ENCODE data around the gene CHGA. TPM values are rescaled to one million over a fixed set of nuclear protein-coding genes. Genes with fewer than 3 reads are reported as not detected.

The CHGA gene
- total and polyA plus RNA-seq, 4 donors: 0.47 to 4.4 (median 0.82) TPM

DNA sequence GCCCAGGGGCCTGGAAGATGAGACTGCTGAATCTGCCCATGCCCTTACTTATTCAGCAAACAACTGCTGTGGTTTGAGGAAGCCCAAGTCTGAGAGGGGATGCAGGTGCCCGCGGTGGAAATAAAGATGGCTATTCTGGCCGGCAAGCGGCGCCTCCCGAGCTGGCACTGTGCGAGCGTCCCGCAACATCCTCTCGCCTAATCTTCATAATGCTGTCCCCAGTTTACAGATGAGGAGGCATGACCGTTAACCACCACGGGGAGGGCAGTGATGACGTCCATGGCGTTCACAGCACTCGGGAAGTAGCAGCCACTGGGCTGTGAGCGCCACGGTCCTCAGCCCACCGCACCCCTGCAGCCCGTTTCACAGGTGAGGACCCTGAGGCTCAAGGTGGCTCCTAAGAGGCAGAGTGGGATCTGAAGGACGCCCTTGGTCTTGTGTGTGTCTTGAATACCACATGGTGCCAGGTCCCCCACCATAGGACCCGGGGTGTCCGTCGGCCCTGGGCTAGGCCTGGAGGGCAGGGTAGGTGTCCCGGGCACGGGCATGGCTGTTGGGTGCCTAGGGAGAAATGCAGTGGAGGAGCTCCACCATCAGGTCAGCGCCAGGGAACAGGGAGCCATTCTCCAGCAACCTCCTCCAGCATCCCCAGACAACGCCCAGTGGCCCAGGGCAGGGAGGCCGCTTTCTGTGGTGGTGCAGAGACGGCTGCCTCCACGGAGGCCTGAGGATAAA, 20.2 kb downstream of the CHGA start:
- no peak overlapping the region for H3K9ac ChIP-seq (ENCODE audit: insufficient read depth in 1 of 2, low read length in 2 of 2)
- H3K27ac ChIP-seq (ENCODE audit: low read depth in 1 of 2, low read length in 1 of 2): no peak overlapping the region
- no peak overlapping the region for H3K4me3 ChIP-seq
- TF ChIP-seq, protein P1, sequence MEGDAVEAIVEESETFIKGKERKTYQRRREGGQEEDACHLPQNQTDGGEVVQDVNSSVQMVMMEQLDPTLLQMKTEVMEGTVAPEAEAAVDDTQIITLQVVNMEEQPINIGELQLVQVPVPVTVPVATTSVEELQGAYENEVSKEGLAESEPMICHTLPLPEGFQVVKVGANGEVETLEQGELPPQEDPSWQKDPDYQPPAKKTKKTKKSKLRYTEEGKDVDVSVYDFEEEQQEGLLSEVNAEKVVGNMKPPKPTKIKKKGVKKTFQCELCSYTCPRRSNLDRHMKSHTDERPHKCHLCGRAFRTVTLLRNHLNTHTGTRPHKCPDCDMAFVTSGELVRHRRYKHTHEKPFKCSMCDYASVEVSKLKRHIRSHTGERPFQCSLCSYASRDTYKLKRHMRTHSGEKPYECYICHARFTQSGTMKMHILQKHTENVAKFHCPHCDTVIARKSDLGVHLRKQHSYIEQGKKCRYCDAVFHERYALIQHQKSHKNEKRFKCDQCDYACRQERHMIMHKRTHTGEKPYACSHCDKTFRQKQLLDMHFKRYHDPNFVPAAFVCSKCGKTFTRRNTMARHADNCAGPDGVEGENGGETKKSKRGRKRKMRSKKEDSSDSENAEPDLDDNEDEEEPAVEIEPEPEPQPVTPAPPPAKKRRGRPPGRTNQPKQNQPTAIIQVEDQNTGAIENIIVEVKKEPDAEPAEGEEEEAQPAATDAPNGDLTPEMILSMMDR (IDR thresholded peaks at IDR 0.05; ENCODE audit: control extremely low read depth, extremely low read depth): no peak
- peaks cover 0 to 51% (median 3%) of the 10 kb centered on the region in 4 donors for H3K36me3 ChIP-seq (ENCODE audit: control insufficient read depth in 4 of 4, insufficient read depth in 4 of 4, low read length in 4 of 4)
- peaks cover 0 to 7% (median 0%) of the 10 kb centered on the region in 5 donors for H3K4me1 ChIP-seq (ENCODE audit: control insufficient read depth in 5 of 5, insufficient read depth in 5 of 5, low read length in 5 of 5)
- no peak for ATAC-seq (ENCODE audit: insufficient read depth, low FRiP score)
- no peaks in the 10 kb centered on the region for H3K27me3 ChIP-seq (ENCODE audit: control insufficient read depth in 3 of 3, insufficient read depth in 3 of 3, low read length in 2 of 3)
- DNase-seq: no peak
- no peaks in the 10 kb centered on the region for H3K9me3 ChIP-seq (ENCODE audit: control insufficient read depth in 4 of 4, insufficient read depth in 3 of 4, low read length in 3 of 4)
- 95 to 96% methylated on average over 30 of the region's 30 CpGs for WGBS, 2 donors

DNA sequence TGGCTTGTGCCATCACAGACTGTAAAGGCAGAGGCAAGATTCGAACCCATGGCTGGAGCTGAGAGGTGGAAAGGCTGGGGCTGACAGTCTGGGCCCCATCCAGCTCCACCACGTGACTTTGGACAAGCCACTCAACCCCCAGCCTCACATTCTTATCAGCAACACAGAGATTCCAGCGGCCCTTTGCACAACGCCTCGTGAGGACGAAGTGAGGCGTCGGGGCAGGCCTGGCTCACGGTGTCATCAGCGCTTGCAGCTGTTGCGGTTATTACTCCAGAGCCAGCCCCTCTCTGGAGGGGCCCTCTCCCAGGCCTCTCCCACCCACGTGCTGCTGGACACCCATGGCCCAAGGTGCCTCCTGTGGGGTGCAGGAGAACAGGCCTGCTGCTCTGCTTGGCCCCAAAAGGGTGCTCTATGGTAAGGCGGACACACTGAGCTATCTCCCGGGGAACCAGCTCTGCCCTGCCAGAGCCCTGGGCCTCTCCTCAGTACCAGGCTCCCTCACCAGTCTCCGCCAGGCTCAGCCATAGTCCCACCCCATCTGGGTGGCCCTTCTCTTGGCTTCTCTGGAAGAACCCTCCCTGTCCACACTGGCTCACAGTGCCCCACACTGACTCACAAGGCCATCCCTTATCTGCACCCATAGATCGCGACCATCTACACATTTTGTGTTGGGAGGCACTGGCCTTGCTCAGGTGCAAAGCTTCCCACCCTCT, 21.1 kb downstream of the CHGA start:
- DNase-seq (peak; percentile 13 to 26 (median 14)), ATAC-seq (ENCODE audit: insufficient read depth, low FRiP score) (no peak)
- Histone ChIP-seq H3K4me1 (ENCODE audit: control insufficient read depth in 5 of 5, insufficient read depth in 5 of 5, low read length in 5 of 5) (peaks cover 0 to 7% (median 0%) of the 10 kb centered on the region in 5 donors), H3K9ac (ENCODE audit: insufficient read depth in 1 of 2, low read length in 2 of 2) (no peak overlapping the region), H3K27ac (ENCODE audit: low read depth in 1 of 2, low read length in 1 of 2) (no peak overlapping the region), H3K4me3 (no peak overlapping the region), H3K9me3 (ENCODE audit: control insufficient read depth in 4 of 4, insufficient read depth in 3 of 4, low read length in 3 of 4) (no peaks in the 10 kb centered on the region), H3K36me3 (ENCODE audit: control insufficient read depth in 4 of 4, insufficient read depth in 4 of 4, low read length in 4 of 4) (peaks cover 0 to 52% (median 3%) of the 10 kb centered on the region in 4 donors), H3K27me3 (ENCODE audit: control insufficient read depth in 3 of 3, insufficient read depth in 3 of 3, low read length in 2 of 3) (no peaks in the 10 kb centered on the region)
- TF ChIP-seq, protein P1 (IDR thresholded peaks at IDR 0.05; ENCODE audit: control extremely low read depth, extremely low read depth): no peak
- WGBS, 2 donors: 88 to 90% methylated on average over 17 of the region's 17 CpGs

DNA sequence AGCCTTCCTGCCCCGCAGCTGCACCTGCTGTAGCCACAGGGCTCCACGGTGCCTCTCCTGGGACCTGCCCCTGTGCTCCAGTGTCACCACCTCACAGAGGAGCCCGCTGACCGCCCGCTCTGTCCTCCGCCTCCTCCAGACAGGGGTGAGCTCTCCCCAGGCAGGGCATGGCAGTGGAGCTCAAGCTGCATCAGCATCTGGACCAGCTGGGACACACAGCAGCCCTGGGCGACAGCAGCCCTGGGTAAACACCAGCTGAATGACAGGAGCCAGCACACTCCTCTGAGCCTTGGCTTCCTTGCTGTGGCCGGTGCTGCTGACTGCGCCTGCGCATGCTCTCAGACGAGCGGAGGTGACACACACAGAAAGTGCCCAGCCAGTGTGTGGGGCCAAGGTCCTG, 22.0 kb downstream of the CHGA start:
- no peaks in the 10 kb centered on the region for H3K9me3 ChIP-seq (ENCODE audit: control insufficient read depth in 4 of 4, insufficient read depth in 3 of 4, low read length in 3 of 4)
- H3K27me3 ChIP-seq (ENCODE audit: control insufficient read depth in 3 of 3, insufficient read depth in 3 of 3, low read length in 2 of 3): no peaks in the 10 kb centered on the region
- peaks cover 0 to 56% (median 3%) of the 10 kb centered on the region in 4 donors for H3K36me3 ChIP-seq (ENCODE audit: control insufficient read depth in 4 of 4, insufficient read depth in 4 of 4, low read length in 4 of 4)
- H3K4me1 ChIP-seq (ENCODE audit: control insufficient read depth in 5 of 5, insufficient read depth in 5 of 5, low read length in 5 of 5): peaks cover 0 to 7% (median 0%) of the 10 kb centered on the region in 5 donors
- no peak overlapping the region for H3K27ac ChIP-seq (ENCODE audit: low read depth in 1 of 2, low read length in 1 of 2)
- WGBS, 2 donors: 96 to 97% methylated on average over 12 of the region's 12 CpGs
- ATAC-seq (ENCODE audit: insufficient read depth, low FRiP score): no peak
- H3K9ac ChIP-seq (ENCODE audit: insufficient read depth in 1 of 2, low read length in 2 of 2): no peak overlapping the region
- DNase-seq: no peak
- H3K4me3 ChIP-seq: no peak overlapping the region
- TF ChIP-seq, protein P1 (IDR thresholded peaks at IDR 0.05; ENCODE audit: control extremely low read depth, extremely low read depth): no peak
